ENCODE data around the gene CRYBB1.

DNA sequence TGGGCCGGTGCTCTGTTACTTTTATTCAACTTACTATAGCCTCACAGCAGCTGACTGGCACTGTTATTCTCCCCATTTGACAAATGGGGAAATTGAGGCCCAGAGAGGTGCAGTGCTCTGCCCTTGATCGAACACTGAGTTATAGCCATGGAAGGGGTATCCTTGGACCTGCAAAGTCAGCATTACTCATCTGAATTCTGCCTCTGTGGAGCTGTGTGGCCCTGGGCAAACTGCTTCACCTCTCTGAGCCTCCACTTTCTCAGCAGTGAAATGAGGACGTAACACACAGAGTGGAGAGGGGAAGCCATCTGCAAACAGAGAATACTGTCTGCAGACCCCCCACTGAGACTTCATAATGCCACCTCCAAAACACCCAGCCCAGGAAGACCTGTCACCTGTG, 53.2 kb downstream of the CRYBB1 start:
- TF ChIP-seq, protein P1, sequence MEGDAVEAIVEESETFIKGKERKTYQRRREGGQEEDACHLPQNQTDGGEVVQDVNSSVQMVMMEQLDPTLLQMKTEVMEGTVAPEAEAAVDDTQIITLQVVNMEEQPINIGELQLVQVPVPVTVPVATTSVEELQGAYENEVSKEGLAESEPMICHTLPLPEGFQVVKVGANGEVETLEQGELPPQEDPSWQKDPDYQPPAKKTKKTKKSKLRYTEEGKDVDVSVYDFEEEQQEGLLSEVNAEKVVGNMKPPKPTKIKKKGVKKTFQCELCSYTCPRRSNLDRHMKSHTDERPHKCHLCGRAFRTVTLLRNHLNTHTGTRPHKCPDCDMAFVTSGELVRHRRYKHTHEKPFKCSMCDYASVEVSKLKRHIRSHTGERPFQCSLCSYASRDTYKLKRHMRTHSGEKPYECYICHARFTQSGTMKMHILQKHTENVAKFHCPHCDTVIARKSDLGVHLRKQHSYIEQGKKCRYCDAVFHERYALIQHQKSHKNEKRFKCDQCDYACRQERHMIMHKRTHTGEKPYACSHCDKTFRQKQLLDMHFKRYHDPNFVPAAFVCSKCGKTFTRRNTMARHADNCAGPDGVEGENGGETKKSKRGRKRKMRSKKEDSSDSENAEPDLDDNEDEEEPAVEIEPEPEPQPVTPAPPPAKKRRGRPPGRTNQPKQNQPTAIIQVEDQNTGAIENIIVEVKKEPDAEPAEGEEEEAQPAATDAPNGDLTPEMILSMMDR (IDR thresholded peaks at IDR 0.05): no peak
- TF ChIP-seq POLR2A (IDR thresholded peaks at IDR 0.05): no peak
